HepG2 (cell line): ENCODE results near the gene SLC25A10. TPM values are rescaled to one million over a fixed set of nuclear protein-coding genes. Genes with fewer than 3 reads are reported as not detected.

ENCODE experiments used
- ATAC-seq: fragments of 200-7000 bp; cut with Tn5 transposase; 3 replicates; pipeline ENCODE4 v1.9.1; 2020; ENCODE audit warnings: mild to moderate bottlenecking, moderate library complexity
- BruUV-seq: library from RNA; stranded (reverse); fragments of 400-500 nt; replicated peaks from 2 replicates; lab custom pipeline; 2021; lab: Mats Ljungman, UMichigan
- CTCF ChIA-PET: fragments of 300-600 bp; formaldehyde crosslinking; extraction: SDS; loops from one replicate; lab custom pipeline; 2021; ENCODE audit warnings: low total read pairs, inconsistent platforms, low intra/inter-chr PET ratio; lab: Yijun Ruan, JAX
- POLR2A ChIA-PET: fragments of 350-600 bp; sonication (Branson Sonifier 250); formaldehyde crosslinking; loops from one replicate; lab custom pipeline; 2020; ENCODE audit warnings: antibody characterized with exemption, inconsistent platforms; lab: Yijun Ruan, JAX
- DNase-seq: peaks from one replicate; pipeline ENCODE4 v3.0.0-alpha.2; 2015; ENCODE audit warnings: low spot score
- FAIRE-seq: peaks from 3 replicates; lab custom pipeline; 2011; peaks lifted over from hg19 to GRCh38; lab: Jason Lieb, UNC
- H2AFZ ChIP-seq: one replicate; pipeline ENCODE4 v1.6.1; 2011; ENCODE audit warnings: low read length, inconsistent platforms
- H3K27ac ChIP-seq: fragments of 300-600 bp; 3 replicates; pipeline ENCODE4 v1.8.0; 2011; ENCODE audit warnings: mixed run types, mild to moderate bottlenecking, mixed read lengths, low read length, inconsistent platforms; ENCODE audit not compliant: insufficient read depth; ENCODE audit errors: extremely low read length
- H3K27me3 ChIP-seq, 2 experiments: fragments of 200-600 bp in 1 of 2; 2 replicates in 1 of 2; 3 replicates in 1 of 2; pipeline versions ENCODE4 v1.6.0 to v1.8.0; 2011; ENCODE audit warnings: low read length in 2 of 2, mild to moderate bottlenecking in 2 of 2, moderate library complexity in 2 of 2, inconsistent platforms in 1 of 2; ENCODE audit not compliant: insufficient read depth in 2 of 2, control insufficient read depth in 1 of 2
- H3K36me3 ChIP-seq, 2 experiments: fragments of 200-600 bp in 1 of 2; replicated peaks in 1 of 2; 2 replicates in 1 of 2; 3 replicates in 1 of 2; pipeline versions ENCODE4 v1.5.1 to v1.8.0; 2011; ENCODE audit warnings: low read length in 2 of 2, inconsistent platforms in 1 of 2; ENCODE audit not compliant: insufficient read depth in 2 of 2, control insufficient read depth in 1 of 2
- H3K4me1 ChIP-seq: 2 replicates; pipeline ENCODE4 v1.5.1; 2012; ENCODE audit warnings: low read length, inconsistent platforms; ENCODE audit not compliant: insufficient read depth
- H3K4me2 ChIP-seq: 2 replicates; pipeline ENCODE4 v1.6.0; 2011; ENCODE audit warnings: low read depth, low read length, inconsistent platforms
- H3K4me3 ChIP-seq, 3 experiments: fragments of 200-600 bp in 1 of 3; sonication (generic), shearing (Covaris generic) in 1 of 3; replicated peaks in 1 of 3; 2 replicates each; pipeline ENCODE4 v1.5.1; 2011 to 2016; ENCODE audit warnings: low read length in 3 of 3, inconsistent platforms in 2 of 3, low read depth in 2 of 3, mild to moderate bottlenecking in 2 of 3, control low read depth in 1 of 3, mixed read lengths in 1 of 3; ENCODE audit not compliant: insufficient read depth in 1 of 3
- H3K79me2 ChIP-seq: one replicate; pipeline ENCODE4 v1.6.1; 2011; ENCODE audit warnings: low read length, inconsistent platforms; ENCODE audit not compliant: insufficient read depth
- H3K9ac ChIP-seq: 2 replicates; pipeline ENCODE4 v1.6.0; 2011; ENCODE audit warnings: mild to moderate bottlenecking, low read depth, low read length, inconsistent platforms; ENCODE audit not compliant: insufficient read depth
- H3K9me3 ChIP-seq: 2 replicates; pipeline ENCODE4 v1.5.1; 2012; ENCODE audit warnings: mild to moderate bottlenecking, low read length
- H4K20me1 ChIP-seq: 2 replicates; pipeline ENCODE4 v1.6.0; 2011; ENCODE audit warnings: inconsistent platforms, mild to moderate bottlenecking, low read length, moderate library complexity; ENCODE audit not compliant: insufficient read depth
- FOXA3 ChIP-seq: IDR thresholded peaks from 2 replicates; pipeline ENCODE4 v1.6.1; 2016; ENCODE audit warnings: missing genetic modification reagents, missing compliant biosample characterization
- FOXK2 ChIP-seq: fragments of 450-650 bp; IDR thresholded peaks from 2 replicates; pipeline ENCODE4 v1.6.1; 2016
- JUN ChIP-seq: sonication (generic); formaldehyde crosslinking; IDR thresholded peaks from 2 replicates; pipeline ENCODE4 v1.4.0; 2020; ENCODE audit warnings: mild to moderate bottlenecking, missing genetic modification reagents
- RBM22 ChIP-seq: fragments of 200-400 bp; formaldehyde crosslinking; optimal IDR thresholded peaks from 2 replicates; pipeline ENCODE3; 2017; ENCODE audit warnings: mild to moderate bottlenecking, low read length, moderate library complexity
- ZBTB40 ChIP-seq, 2 experiments: fragments of 450-650 bp in 1 of 2; sonication (generic) in 1 of 2; formaldehyde crosslinking in 1 of 2; IDR thresholded peaks; 2 replicates each; pipeline versions ENCODE4 v1.6.1 to v1.8.0; 2016 to 2022; ENCODE audit warnings: antibody characterized with exemption in 1 of 2, mild to moderate bottlenecking in 1 of 2, missing genetic modification reagents in 1 of 2
- ZFP36L1 ChIP-seq: sonication (generic); formaldehyde crosslinking; IDR thresholded peaks from 2 replicates; pipeline ENCODE4 v1.8.0; 2022; ENCODE audit warnings: mild to moderate bottlenecking, missing genetic modification reagents, moderate library complexity
- ZNF18 ChIP-seq: sonication (generic); formaldehyde crosslinking; IDR thresholded peaks from 2 replicates; pipeline ENCODE4 v1.8.0; 2022; ENCODE audit warnings: mild to moderate bottlenecking, missing genetic modification reagents; ENCODE audit not compliant: insufficient replicate concordance
- ZNF839 ChIP-seq: sonication (generic); formaldehyde crosslinking; IDR thresholded peaks from 2 replicates; pipeline ENCODE4 v1.4.0; 2020; ENCODE audit warnings: missing genetic modification reagents, mild to moderate bottlenecking, borderline replicate concordance
- ZZZ3 ChIP-seq: sonication (generic); formaldehyde crosslinking; IDR thresholded peaks from 2 replicates; pipeline ENCODE4 v1.4.0; 2020; ENCODE audit warnings: missing genetic modification reagents, mild to moderate bottlenecking, borderline replicate concordance
- WGBS: methylation state at CpG from one replicate; pipeline ENCODE4 v1.1.6; 2017; ENCODE audit warnings: low lambda C conversion rate; 5-methylcytosine and 5-hydroxymethylcytosine counted together
- in situ Hi-C: cut with HindIII; loops from 2 replicates; pipeline ENCODE4 v1.10.0; 2017; ENCODE audit warnings: low pct_unique_long_range_greater_than_20kb; ENCODE audit not compliant: extremely low pct_ligation_motif_present
- intact Hi-C: fragments of 100-400 bp; cut with micrococcal nuclease; formaldehyde crosslinking; loops from one replicate; pipeline ENCODE4 v1.10.0; 2022; ENCODE audit not compliant: unreplicated experiment
- polyA plus RNA-seq, 8 experiments: library from polyadenylated mRNA; depleted of rRNA in 3 of 8; stranded (reverse) in 7 of 8; unstranded in 1 of 8; fragments of >200 nt; fragmentation: Illumina TruSeq in 4 of 8; extraction: Trizol in 4 of 8; gene quantifications; 2 replicates each; pipeline versions ENCODE4 v1.2.1 to v1.2.3, GENCODE V29; 2011 to 2016; ENCODE audit warnings: low read depth in 4 of 8, missing spikeins in 1 of 8, mixed read lengths in 1 of 8; ENCODE audit not compliant: insufficient read depth in 1 of 8
- total RNA-seq, 5 experiments: library from RNA; depleted of rRNA; stranded (reverse); fragments of >200 nt; fragmentation: Illumina TruSeq; extraction: Trizol; gene quantifications; 2 replicates each; pipeline ENCODE4 v1.2.3, GENCODE V29; 2016; ENCODE audit warnings: low read depth in 1 of 5

Gene SLC25A10
- total and polyA plus RNA-seq, 2 of the 13 experiments (the other 11 are each of a cell fraction or from before 2014, with no cell fraction given), result 46.5 to 140 TPM

GRCh38 chr17:81713556-81714411, 1.7 kb downstream of the SLC25A10 start:
- intact Hi-C loops, result no loop called here
- FAIRE-seq (peak; percentile 65), DNase-seq (peak; percentile 74), ATAC-seq (peak; percentile 64)
- peaks cover 32% of the 10 kb centered on the region for H3K4me1 ChIP-seq
- H4K20me1 ChIP-seq, result no peaks in the 10 kb centered on the region
- no TSS peak for BruUV-seq
- WGBS, result under 1% methylated on average over 21 of the region's 36 CpGs
- ChIA-PET POLR2A (interaction anchor here (0.6 to 6.3 kb wide), 21 partner anchors 9 to 390 kb away, joined by 3 to 143 read pairs (median 7); partner anchors contain the start of genes ARL16, CCDC137, DCXR and HGS), CTCF (no interaction called here)
- peak overlapping the region; percentile 93 for H3K9ac ChIP-seq
- peaks cover 31% of the 10 kb centered on the region for H3K79me2 ChIP-seq
- in situ Hi-C loops, result no loop called here
- H3K9me3 ChIP-seq, result no peaks in the 10 kb centered on the region
- no peaks in the 10 kb centered on the region; a peak in 1 of 5 replicates for H3K27me3 ChIP-seq
- H3K4me2 ChIP-seq, result peak overlapping the region; percentile 96
- H2AFZ ChIP-seq, result no peak overlapping the region
- peaks cover 19 to 39% of the 10 kb centered on the region in 2 experiments for H3K36me3 ChIP-seq
- H3K4me3 ChIP-seq, result peak overlapping the region; percentile 87 to 95 (median 92)
- peak overlapping the region; percentile 93 for H3K27ac ChIP-seq
- TF ChIP-seq ZZZ3 (CRISPR knock-in tag) (0 out of 2 replicates have a peak, but pooled peaks have one; percentile 29), FOXA3 (CRISPR knock-in tag) (no peak; the same call in 1 of the 2 replicates), RBM22 (no peak), ZFP36L1 (CRISPR knock-in tag) (peak; percentile 79; the same call in 1 of the 2 replicates), ZBTB40 (IDR thresholded peaks at IDR 0.05) (no peak), ZBTB40 (CRISPR knock-in tag; IDR thresholded peaks at IDR 0.05) (peak; percentile 44; the same call in 1 of the 2 replicates), ZNF18 (no peak), ZNF839 (peak; percentile 50; the same call in 1 of the 2 replicates), JUN (CRISPR knock-in tag) (no peak), FOXK2 (no peak)
